CD14-positive monocyte (primary cell): ENCODE measurements around the gene EZH1. TPM values are rescaled to one million over a fixed set of nuclear protein-coding genes. Genes with fewer than 3 reads are reported as not detected.

Experiments
- DNase-seq, 3 donors: peaks; one replicate each; pipeline ENCODE4 v3.0.0-alpha.2; 2011 to 2022
- H2AFZ ChIP-seq: 2 replicates; pipeline ENCODE4 v1.6.0; 2012; ENCODE audit warnings: mild to moderate bottlenecking, low read depth, low read length, inconsistent platforms; ENCODE audit not compliant: insufficient read depth, poor library complexity, severe bottlenecking
- H3K27ac ChIP-seq, 2 donors: 1 replicate in 1 of 2; 2 replicates in 1 of 2; pipeline ENCODE4 v1.5.1; 2012 to 2013; ENCODE audit warnings: low read length in 2 of 2, control low read depth in 1 of 2, inconsistent platforms in 1 of 2, low read depth in 1 of 2, mild to moderate bottlenecking in 1 of 2
- H3K27me3 ChIP-seq, 2 donors: one replicate each; pipeline versions ENCODE4 v1.6.0 to v1.6.1; 2011 to 2013; ENCODE audit warnings: low read length in 2 of 2; ENCODE audit not compliant: control insufficient read depth in 2 of 2, insufficient read depth in 2 of 2
- H3K36me3 ChIP-seq, 2 donors: replicated peaks in 1 of 2; 1 replicate in 1 of 2; 2 replicates in 1 of 2; pipeline versions ENCODE4 v1.5.1 to v1.6.1; 2012 to 2013; ENCODE audit warnings: low read length in 2 of 2, control low read depth in 1 of 2, inconsistent platforms in 1 of 2, mild to moderate bottlenecking in 1 of 2; ENCODE audit not compliant: insufficient read depth in 2 of 2, control insufficient read depth in 1 of 2
- H3K4me1 ChIP-seq, 2 donors: 1 replicate in 1 of 2; 2 replicates in 1 of 2; pipeline versions ENCODE4 v1.5.1 to v1.6.1; 2012 to 2013; ENCODE audit warnings: low read length in 2 of 2, control low read depth in 1 of 2, inconsistent platforms in 1 of 2, mild to moderate bottlenecking in 1 of 2, moderate library complexity in 1 of 2; ENCODE audit not compliant: insufficient read depth in 2 of 2, control insufficient read depth in 1 of 2
- H3K4me2 ChIP-seq: replicated peaks from 2 replicates; pipeline ENCODE3; 2012; ENCODE audit warnings: low read length, moderate library complexity, mild to moderate bottlenecking; ENCODE audit not compliant: poor library complexity, severe bottlenecking; ENCODE audit errors: extremely low read depth
- H3K4me3 ChIP-seq, 3 experiments: fragments of 200-600 bp in 1 of 3; sonication (generic) in 1 of 3; replicated peaks in 1 of 3; 1 replicate in 2 of 3; 2 replicates in 1 of 3; pipeline ENCODE4 v1.5.1; 2011 to 2013; ENCODE audit warnings: low read length in 3 of 3, mild to moderate bottlenecking in 3 of 3, control low read depth in 2 of 3, low read depth in 2 of 3, inconsistent platforms in 1 of 3, moderate library complexity in 1 of 3
- H3K79me2 ChIP-seq: 2 replicates; pipeline ENCODE4 v1.6.0; 2012; ENCODE audit warnings: mild to moderate bottlenecking, control low read depth, inconsistent platforms, low read length, moderate library complexity; ENCODE audit not compliant: insufficient read depth
- H3K9ac ChIP-seq: 2 replicates; pipeline ENCODE4 v1.6.0; 2017; ENCODE audit warnings: low read length, mild to moderate bottlenecking; ENCODE audit not compliant: insufficient read depth, poor library complexity, severe bottlenecking
- H3K9me3 ChIP-seq, 2 donors: replicated peaks in 1 of 2; 1 replicate in 1 of 2; 2 replicates in 1 of 2; pipeline versions ENCODE4 v1.5.1 to v1.6.1; 2012 to 2013; ENCODE audit warnings: low read length in 2 of 2, control low read depth in 1 of 2; ENCODE audit not compliant: control insufficient read depth in 1 of 2, insufficient read depth in 1 of 2
- H4K20me1 ChIP-seq: 2 replicates; pipeline ENCODE4 v1.6.0; 2012; ENCODE audit warnings: mild to moderate bottlenecking, low read length, control low read depth, moderate library complexity; ENCODE audit not compliant: insufficient read depth
- H3K27ac Mint-ChIP-seq, 7 donors: one replicate each; pipeline ENCODE4 v1.8.0; 2020; ENCODE audit warnings: mild to moderate bottlenecking in 7 of 7, mixed read lengths in 7 of 7, moderate library complexity in 6 of 7, inconsistent platforms in 2 of 7
- H3K27me3 Mint-ChIP-seq, 3 donors: one replicate each; pipeline ENCODE4 v1.8.0; 2021 to 2022; ENCODE audit warnings: low read depth in 3 of 3, mild to moderate bottlenecking in 3 of 3, mixed read lengths in 3 of 3, moderate library complexity in 3 of 3, inconsistent platforms in 1 of 3
- H3K36me3 Mint-ChIP-seq, 2 donors: one replicate each; pipeline ENCODE4 v1.8.0; 2020; ENCODE audit warnings: mixed read lengths in 2 of 2, inconsistent platforms in 1 of 2, mild to moderate bottlenecking in 1 of 2
- H3K4me1 Mint-ChIP-seq: one replicate; pipeline ENCODE4 v1.8.0; 2020; ENCODE audit warnings: mild to moderate bottlenecking, mixed read lengths
- H3K4me3 Mint-ChIP-seq, 2 donors: one replicate each; pipeline ENCODE4 v1.8.0; 2020; ENCODE audit warnings: mild to moderate bottlenecking in 2 of 2, mixed read lengths in 2 of 2, moderate library complexity in 1 of 2
- H3K9me3 Mint-ChIP-seq, 7 donors: one replicate each; pipeline ENCODE4 v1.8.0; 2020 to 2022; ENCODE audit warnings: mixed read lengths in 7 of 7, mild to moderate bottlenecking in 6 of 7, moderate library complexity in 6 of 7, inconsistent platforms in 2 of 7
- CTCF ChIP-seq: fragments of 200-600 bp; IDR thresholded peaks from one replicate; pipeline ENCODE4 v1.8.0; 2022; ENCODE audit warnings: antibody characterized with exemption, mild to moderate bottlenecking
- WGBS: methylation state at CpG from one replicate; pipeline ENCODE4 v1.1.5; 2013; ENCODE audit warnings: missing lambda C conversion rate; ENCODE audit not compliant: insufficient coverage; 5-methylcytosine and 5-hydroxymethylcytosine counted together
- intact Hi-C, 2 donors: fragments of 100-400 bp; cut with micrococcal nuclease; formaldehyde crosslinking; loops; one replicate each; pipeline versions ENCODE4 v1.15.0 to v1.15.1; 2023
- polyA plus RNA-seq, 3 donors: library from polyadenylated mRNA; depleted of rRNA in 1 of 3; unstranded in 2 of 3; stranded (reverse) in 1 of 3; fragments of 300-500 nt in 2 of 3; fragments of >200 nt in 1 of 3; fragmentation: Illumina TruSeq in 2 of 3; gene quantifications; 1 replicate in 2 of 3; 2 replicates in 1 of 3; pipeline ENCODE4 v1.2.3, GENCODE V29; 2012 to 2021

The EZH1 gene
- polyA plus RNA-seq, 3 donors, result 12.3 to 169 (median 17.8) TPM

- 47% methylated on average over 2 of the region's 2 CpGs for WGBS
- no peaks in the 10 kb centered on the region for H3K9me3 ChIP-seq
- H3K4me1 Mint-ChIP-seq, result peaks cover 34% of the 10 kb centered on the region
- no peaks in the 10 kb centered on the region for H4K20me1 ChIP-seq
- H3K9me3 Mint-ChIP-seq, result peaks cover 0 to 7% (median 3%) of the 10 kb centered on the region in 7 donors
- no peak overlapping the region for H3K27ac Mint-ChIP-seq
- no peak overlapping the region for H2AFZ ChIP-seq
- H3K4me3 Mint-ChIP-seq, result no peak overlapping the region
- no peak overlapping the region for H3K4me3 ChIP-seq
- H3K4me2 ChIP-seq, result no peak overlapping the region
- H3K27me3 ChIP-seq, result peaks cover 2 to 19% of the 10 kb centered on the region in 2 donors
- no peaks in the 10 kb centered on the region for H3K36me3 Mint-ChIP-seq
- H3K36me3 ChIP-seq, result no peaks in the 10 kb centered on the region
- no peak overlapping the region for H3K9ac ChIP-seq
- no peak for TF ChIP-seq CTCF
- intact Hi-C loops, result no loop called here
- H3K4me1 ChIP-seq, result peaks cover 16 to 21% of the 10 kb centered on the region in 2 donors
- peaks cover 29 to 44% (median 30%) of the 10 kb centered on the region in 3 donors for H3K27me3 Mint-ChIP-seq
- DNase-seq, result no peak
- H3K27ac ChIP-seq, result no peak overlapping the region
- H3K79me2 ChIP-seq, result no peaks in the 10 kb centered on the region
Observed at GRCh38 chr17:42655528-42655927, 89.3 kb downstream of the EZH1 start.

- peak overlapping the region; percentile 17 for H3K9ac ChIP-seq
- Mint-ChIP-seq H3K4me1 (peaks cover 22% of the 10 kb centered on the region), H3K27me3 (peaks cover 33 to 40% (median 36%) of the 10 kb centered on the region in 3 donors), H3K9me3 (peaks cover 0 to 6% (median 3%) of the 10 kb centered on the region in 7 donors), H3K36me3 (no peaks in the 10 kb centered on the region), H3K4me3 (peak overlapping the region; percentile 39 to 82), H3K27ac (no peak overlapping the region)
- H3K79me2 ChIP-seq, result no peaks in the 10 kb centered on the region
- TF ChIP-seq CTCF, result no peak
- intact Hi-C loops, result no loop called here
- peak overlapping the region; percentile 71 for H2AFZ ChIP-seq
- H3K27me3 ChIP-seq, result peaks cover 2 to 19% of the 10 kb centered on the region in 2 donors
- no peak overlapping the region for H3K27ac ChIP-seq
- H3K4me2 ChIP-seq, result peak overlapping the region; percentile 46
- H3K9me3 ChIP-seq, result no peaks in the 10 kb centered on the region
- no peak for DNase-seq
- no peaks in the 10 kb centered on the region for H4K20me1 ChIP-seq
- 27% methylated on average over 28 of the region's 42 CpGs for WGBS
- H3K4me3 ChIP-seq, result no peak overlapping the region
- H3K4me1 ChIP-seq, result peaks cover 6 to 8% of the 10 kb centered on the region in 2 donors
- H3K36me3 ChIP-seq, result no peaks in the 10 kb centered on the region
Observed at GRCh38 chr17:42653179-42654124, 91.4 kb downstream of the EZH1 start.
